ENCODE measurements around the gene RGS5. TPM values are rescaled to one million over a fixed set of nuclear protein-coding genes. Genes with fewer than 3 reads are reported as not detected.
A peak's percentile ranks its signal among the peaks of the same experiment; 100 is the strongest.

Gene RGS5
- total RNA-seq, 1 donor from 2014 or later: 59.7 TPM

DNA sequence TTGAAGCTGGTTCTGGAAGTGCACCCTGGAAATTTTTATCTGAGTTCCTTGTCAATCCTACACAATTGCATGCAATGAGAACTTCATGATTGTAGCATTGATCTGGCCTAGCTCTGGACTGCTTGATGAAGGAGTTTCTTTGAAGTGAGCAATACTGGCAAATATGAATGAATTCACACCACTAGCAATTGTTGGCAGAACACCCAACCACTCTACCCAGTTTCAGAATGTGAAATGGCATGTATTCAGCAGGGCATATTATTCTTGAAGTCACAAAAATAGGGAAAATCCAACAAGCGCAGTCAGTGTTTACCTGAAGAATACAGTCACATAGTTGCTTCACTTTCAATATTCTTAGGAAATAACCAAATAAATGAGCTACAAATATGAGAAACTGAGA is 57.3 kb downstream of the RGS5 start:
- no peak for DNase-seq (ENCODE audit: low spot score)

GRCh38 chr1:163144418-163144817 is 58.3 kb downstream of the RGS5 start:
- DNase-seq (ENCODE audit: low spot score): no peak

DNA sequence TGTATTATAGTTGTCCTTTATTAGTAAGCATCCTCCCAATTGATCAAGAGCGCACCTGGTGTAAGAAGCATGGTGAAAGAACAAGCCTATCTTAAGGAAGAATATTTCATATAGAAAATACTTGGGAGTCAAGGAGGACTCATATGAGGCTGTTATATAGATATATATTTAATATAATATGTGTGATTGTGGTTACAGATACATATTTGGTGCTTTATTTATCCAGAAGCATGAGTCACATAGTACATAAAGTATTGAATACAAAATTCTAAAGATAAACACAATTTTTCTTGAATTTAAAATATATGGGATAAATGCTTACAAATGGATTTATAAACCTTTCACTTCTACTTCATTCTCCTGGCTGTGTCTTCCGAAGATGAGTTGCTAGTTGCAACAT is 60.6 kb downstream of the RGS5 start:
- DNase-seq (ENCODE audit: low spot score): no peak

GRCh38 chr1:163141556-163141955 is 61.2 kb downstream of the RGS5 start:
- DNase-seq (ENCODE audit: low spot score): peak; percentile 33

DNA sequence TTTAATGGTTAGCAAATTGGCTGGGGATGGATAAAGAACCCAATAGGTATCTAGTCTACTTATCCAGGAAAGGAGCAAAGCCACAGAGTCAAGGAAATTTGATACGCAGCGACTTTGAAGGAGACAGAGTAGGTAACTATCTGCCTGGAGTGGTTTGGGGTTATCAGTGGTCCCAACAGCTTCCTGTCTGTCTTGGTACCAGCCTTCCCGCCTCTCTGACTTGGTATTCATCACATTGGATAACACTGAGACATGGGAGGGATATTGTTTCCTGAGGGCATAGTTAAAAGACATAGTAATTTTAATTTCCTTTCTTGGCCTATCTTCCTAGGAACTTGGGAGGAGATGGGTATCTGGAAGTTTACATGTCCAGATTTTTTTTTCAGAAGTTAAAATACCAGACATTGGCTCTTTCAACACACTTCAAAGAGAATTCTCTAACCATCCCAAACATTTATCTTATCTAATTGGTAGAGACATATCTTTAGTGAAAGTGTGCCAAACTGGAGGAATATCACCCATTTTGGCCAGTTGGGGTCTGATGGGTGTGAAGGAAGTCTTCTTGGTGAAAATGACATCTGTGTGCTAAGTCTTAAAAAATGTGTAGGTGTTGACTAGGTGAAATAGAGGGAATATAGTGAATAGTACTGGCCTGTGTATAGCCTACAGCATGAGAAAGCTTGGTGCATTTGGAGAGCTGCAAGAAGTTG is 65.0 kb downstream of the RGS5 start:
- no peak for DNase-seq (ENCODE audit: low spot score)

DNA sequence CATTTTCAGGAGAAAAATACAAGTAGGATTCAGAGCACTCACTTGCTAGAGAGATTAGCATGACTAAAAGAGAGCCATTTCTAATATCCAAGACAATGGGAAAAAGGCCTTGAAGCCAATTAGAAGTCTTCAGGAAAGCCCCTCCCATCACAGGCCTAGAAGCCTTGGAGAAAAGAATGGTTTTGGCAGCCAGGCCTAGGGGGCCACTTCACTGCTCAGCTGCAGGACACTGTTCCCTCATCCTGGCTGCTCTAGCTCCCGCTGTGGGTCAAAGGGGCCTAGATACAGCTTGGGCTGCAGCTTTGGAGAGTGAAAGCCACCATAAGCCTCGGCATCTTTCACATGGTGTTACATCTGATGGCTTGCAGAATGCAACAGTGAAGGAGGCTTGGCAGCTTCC is 70.7 kb downstream of the RGS5 start:
- DNase-seq (ENCODE audit: low spot score): no peak

- DNase-seq (ENCODE audit: low spot score): peak; percentile 51
Observed at GRCh38 chr1:163130225-163130856, 72.4 kb downstream of the RGS5 start.

DNA sequence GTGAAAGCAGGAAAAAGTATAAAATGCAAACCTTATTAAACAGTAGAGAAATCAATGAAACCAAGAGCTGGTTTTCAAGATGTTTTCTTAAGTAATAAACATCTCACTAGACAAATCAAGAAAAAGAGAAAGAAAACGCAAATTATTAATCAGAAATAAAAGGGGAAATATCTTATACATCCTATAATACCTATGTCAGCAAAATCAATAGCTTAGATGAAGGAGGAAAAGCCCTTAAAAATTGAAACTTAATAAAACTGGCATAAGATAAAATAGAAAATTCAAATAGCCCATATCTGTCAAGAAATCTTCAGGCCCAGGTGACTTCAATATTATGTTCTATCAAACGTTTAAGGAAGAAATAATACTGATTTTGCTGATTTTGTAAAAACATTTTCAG is 74.4 kb downstream of the RGS5 start:
- DNase-seq (ENCODE audit: low spot score): no peak

GRCh38 chr1:163124812-163125211 is 77.9 kb downstream of the RGS5 start:
- no peak for DNase-seq (ENCODE audit: low spot score)

DNA sequence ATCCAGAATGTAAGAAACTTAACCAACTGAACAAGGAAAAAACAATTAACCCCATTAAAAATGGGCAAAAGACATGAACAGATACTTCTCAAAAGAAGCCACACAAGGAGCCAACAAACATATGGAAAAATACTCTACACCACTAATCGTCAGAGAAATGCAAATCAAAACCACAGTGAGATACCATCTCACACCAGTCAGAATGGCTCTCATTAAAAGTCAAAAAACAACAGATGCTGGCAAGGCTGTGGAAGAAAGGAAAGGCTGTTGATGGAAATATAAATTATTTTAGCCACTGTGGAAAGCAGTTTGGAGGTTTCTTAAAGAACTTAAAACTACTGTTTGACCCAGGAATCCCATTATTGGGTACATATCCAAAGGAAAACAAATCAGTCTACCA is 82.3 kb downstream of the RGS5 start:
- DNase-seq (ENCODE audit: low spot score): no peak

DNA sequence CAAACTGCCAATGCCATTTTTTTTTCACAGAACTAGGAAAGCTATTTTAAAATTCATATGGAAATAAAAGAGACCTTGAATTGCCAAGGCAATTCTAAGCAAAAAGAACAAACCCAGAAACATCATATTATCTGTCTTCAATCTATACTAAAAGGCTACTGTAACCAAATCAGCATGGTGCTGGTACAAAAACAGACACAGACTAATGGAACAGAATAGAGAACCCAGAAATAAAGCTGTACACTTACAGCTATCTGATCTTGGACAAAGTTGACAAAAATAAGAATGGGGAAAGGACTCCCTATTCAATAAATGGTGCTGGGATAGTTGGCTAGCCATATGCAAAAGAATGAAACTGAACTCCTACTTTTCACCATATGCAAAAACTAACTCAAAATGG is 83.0 kb downstream of the RGS5 start:
- DNase-seq (ENCODE audit: low spot score): no peak

- no peak for DNase-seq (ENCODE audit: low spot score)
Observed at GRCh38 chr1:163115887-163116286, 86.8 kb downstream of the RGS5 start.

DNA sequence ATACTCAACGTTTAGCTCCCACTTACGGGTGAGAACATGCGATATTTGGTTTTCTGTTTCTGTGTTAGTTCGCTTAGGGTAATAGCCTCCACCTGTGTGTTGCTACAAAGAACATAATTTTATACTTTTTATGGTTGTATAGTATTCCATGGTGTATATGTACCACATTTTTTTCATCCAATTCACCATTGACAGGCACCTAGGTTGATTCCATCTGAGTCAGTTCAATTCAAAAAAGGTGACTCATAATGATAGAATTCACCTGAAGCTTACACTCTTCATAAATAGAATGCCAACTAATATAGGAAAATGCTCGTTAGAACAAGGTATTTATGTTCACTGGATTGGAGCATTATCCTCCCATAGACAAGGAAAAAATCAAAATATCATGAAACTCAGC is 95.1 kb downstream of the RGS5 start:
- DNase-seq (ENCODE audit: low spot score): no peak

GRCh38 chr1:163106364-163106987 is 96.2 kb downstream of the RGS5 start:
- no peak for DNase-seq (ENCODE audit: low spot score)

GRCh38 chr1:163104385-163105099 is 98.2 kb downstream of the RGS5 start:
- DNase-seq (ENCODE audit: low spot score): peak; percentile 25

- no peak for DNase-seq (ENCODE audit: low spot score)
Observed at GRCh38 chr1:163102590-163102989, 100.1 kb downstream of the RGS5 start.

- DNase-seq (ENCODE audit: low spot score): no peak
Observed at GRCh38 chr1:163095213-163095612, 107.5 kb downstream of the RGS5 start.

DNA sequence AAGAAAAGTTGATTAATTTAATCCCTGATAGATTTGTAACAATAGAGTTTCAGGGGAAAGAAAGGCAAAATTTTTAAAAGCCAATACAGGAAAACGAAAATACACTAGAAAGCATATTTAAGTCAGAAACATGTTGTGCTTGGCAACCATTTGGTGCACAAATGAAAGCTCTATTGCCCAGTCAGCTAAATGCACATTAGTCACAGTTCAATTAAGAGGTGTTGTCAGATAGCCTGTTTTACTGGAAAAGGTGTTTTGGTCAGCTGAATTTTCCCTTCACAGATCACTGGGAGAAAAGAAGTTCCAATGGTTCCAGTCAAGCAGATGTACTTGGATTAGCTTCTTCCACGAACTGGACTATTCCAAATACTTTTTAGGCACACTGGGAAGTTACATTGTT is 108.1 kb downstream of the RGS5 start:
- DNase-seq (ENCODE audit: low spot score): no peak

DNA sequence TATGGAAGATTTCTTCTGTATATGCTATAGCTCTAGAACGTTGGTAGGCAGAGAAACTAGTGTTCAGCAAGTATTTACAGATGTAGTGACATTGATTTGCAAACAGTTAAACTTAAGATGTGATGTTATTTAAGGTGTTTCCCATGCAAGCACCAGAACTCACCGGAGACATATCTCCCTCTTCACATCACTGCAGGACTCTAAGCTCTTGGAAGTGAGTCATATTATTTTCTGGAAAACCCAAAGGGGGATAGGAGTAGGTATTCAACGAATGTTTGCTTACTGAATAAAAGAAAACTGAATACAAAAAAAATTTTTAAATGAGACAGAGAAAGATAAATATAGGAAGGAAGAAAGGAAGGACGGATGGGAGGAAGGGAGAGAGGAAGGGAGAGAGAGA is 108.5 kb downstream of the RGS5 start:
- DNase-seq (ENCODE audit: low spot score): no peak

GRCh38 chr1:163093579-163093978 is 109.1 kb downstream of the RGS5 start:
- DNase-seq (ENCODE audit: low spot score): no peak

GRCh38 chr1:163093169-163093568 is 109.5 kb downstream of the RGS5 start:
- DNase-seq (ENCODE audit: low spot score): no peak
